H1 (cell line): ENCODE measurements around the gene CLDN15. TPM values are rescaled to one million over a fixed set of nuclear protein-coding genes. Genes with fewer than 3 reads are reported as not detected.

Source experiments
- RBBP5 ChIP-seq: IDR thresholded peaks from 2 replicates; pipeline ENCODE4 v1.7.1; 2012; ENCODE audit warnings: low read depth, mild to moderate bottlenecking, inconsistent platforms, low read length, moderate library complexity, borderline replicate concordance
- RNF2 ChIP-seq: fragments of 200-900, 300-1000 bp; sonication (generic); IDR thresholded peaks from 2 replicates; pipeline ENCODE4 v1.7.1; 2016; ENCODE audit warnings: borderline replicate concordance, low read depth, mild to moderate bottlenecking, antibody characterized with exemption, low read length; ENCODE audit not compliant: poor library complexity, severe bottlenecking; ENCODE audit errors: missing control alignments
- SIX5 ChIP-seq: IDR thresholded peaks from 2 replicates; pipeline ENCODE4 v1.6.1; 2011; ENCODE audit warnings: mild to moderate bottlenecking, low read depth, low read length
- SUZ12 ChIP-seq: fragments of 200-600 bp; sonication (generic); IDR thresholded peaks from 2 replicates; pipeline ENCODE4 v1.6.1; 2012; ENCODE audit warnings: mild to moderate bottlenecking, inconsistent platforms, low read length, moderate library complexity, mixed read lengths
- polyA plus RNA-seq, 7 experiments: library from polyadenylated mRNA; depleted of rRNA in 3 of 7; stranded (reverse) in 5 of 7; unstranded in 2 of 7; fragments of >200 nt in 5 of 7; fragments of 200-250 nt in 2 of 7; gene quantifications; 1 replicate in 5 of 7; 2 replicates in 1 of 7; 4 replicates in 1 of 7; pipeline versions ENCODE4 v1.2.1 to v1.2.3, GENCODE V29; 2011 to 2013; ENCODE audit warnings: missing spikeins in 2 of 7, mixed read lengths in 2 of 7
- total RNA-seq: library from RNA; stranded (reverse); fragmentation: NEBNext Ultra II Directional; extraction: Animal tissue kit (Norgen Biotek cat#: 25700); gene quantifications from 2 replicates; pipeline ENCODE4 v1.2.1, GENCODE V29; 2021

Gene CLDN15
- total and polyA plus RNA-seq, 2 of the 8 experiments (the other 6 are each of a cell fraction or from before 2014, with no cell fraction given), result 5.5 to 7.6 TPM

- no peak for TF ChIP-seq SUZ12
- no peak for TF ChIP-seq RNF2
- no peak for TF ChIP-seq SIX5
- TF ChIP-seq RBBP5, result no peak
- TF ChIP-seq, all 59 proteins: peak for 0
Measured at GRCh38 chr7:101207459-101207858, 30.1 kb downstream of the CLDN15 start (continued).
